NCI-H446 treated with DMSO at 0.1 percent for 48 hours (cell line): ENCODE results near the gene ACACA.
"Not testable (repeated sequence)": the region's sequence is repeated elsewhere in the genome, so short reads cannot be mapped to it uniquely, and the experiment has no call there.

ENCODE experiments used
- DNase-seq: peaks from one replicate; lab custom pipeline; 2025; lab: John Stamatoyannopoulos, UW

ACACA gene

GRCh38 chr17:37174205-37174604 lies 232.4 kb downstream of the ACACA start:
- no peak for DNase-seq

GRCh38 chr17:37170881-37171425 lies 235.7 kb downstream of the ACACA start:
- no peak for DNase-seq

GRCh38 chr17:37168731-37169353 lies 237.8 kb downstream of the ACACA start:
- DNase-seq = no peak

- no peak for DNase-seq
These were observed 238.9 kb downstream of the ACACA start for GRCh38 chr17:37167756-37168155.

GRCh38 chr17:37164057-37164456 lies 242.6 kb downstream of the ACACA start:
- DNase-seq = no peak

- no peak for DNase-seq
These were observed 243.8 kb downstream of the ACACA start for GRCh38 chr17:37162800-37163199.

GRCh38 chr17:37160944-37161343 lies 245.7 kb downstream of the ACACA start:
- no peak for DNase-seq

- DNase-seq = no peak
These were observed 248.3 kb downstream of the ACACA start for GRCh38 chr17:37158290-37158689.

GRCh38 chr17:37148156-37148555 lies 258.5 kb downstream of the ACACA start:
- no peak for DNase-seq

- no peak for DNase-seq
These were observed 259.3 kb downstream of the ACACA start for GRCh38 chr17:37147301-37147812.

GRCh38 chr17:37146086-37147064 lies 260.3 kb downstream of the ACACA start:
- no peak for DNase-seq

- DNase-seq = no peak
These were observed 262.4 kb downstream of the ACACA start for GRCh38 chr17:37144075-37144701.

- not testable (repeated sequence) for DNase-seq
These were observed 263.1 kb downstream of the ACACA start for GRCh38 chr17:37143558-37143957.

GRCh38 chr17:37142294-37142896 lies 264.2 kb downstream of the ACACA start:
- DNase-seq = no peak

GRCh38 chr17:37138571-37139120 lies 268.0 kb downstream of the ACACA start:
- DNase-seq = no peak

- DNase-seq = no peak
These were observed 268.6 kb downstream of the ACACA start for GRCh38 chr17:37137906-37138514.

GRCh38 chr17:37137070-37137610 lies 269.5 kb downstream of the ACACA start:
- DNase-seq = no peak

GRCh38 chr17:37135576-37135975 lies 271.1 kb downstream of the ACACA start:
- DNase-seq = no peak

GRCh38 chr17:37134050-37134449 lies 272.6 kb downstream of the ACACA start:
- DNase-seq = no peak

GRCh38 chr17:37133136-37133535 lies 273.5 kb downstream of the ACACA start:
- no peak for DNase-seq
